MM.1S (cell line): ENCODE results near the gene KIR2DL4.
"Not testable (repeated sequence)": the region's sequence is repeated elsewhere in the genome, so short reads cannot be mapped to it uniquely, and the experiment has no call there.

Experiments
- CTCF ChIP-seq: fragments of 300-600 bp; sonication (generic); IDR thresholded peaks from 2 replicates; pipeline ENCODE4 v1.5.1; 2016; ENCODE audit warnings: antibody characterized with exemption, low read length, mixed read lengths
- EZH2 ChIP-seq: fragments of 300-600 bp; sonication (generic); optimal IDR thresholded peaks from 2 replicates; pipeline ENCODE3; 2017; ENCODE audit warnings: low read depth, mild to moderate bottlenecking, antibody characterized with exemption, low read length, mixed read lengths
- EZH2phosphoT487 ChIP-seq: fragments of 300-600 bp; sonication (generic); IDR thresholded peaks from 2 replicates; pipeline ENCODE4 v1.6.1; 2018; ENCODE audit warnings: antibody characterized with exemption, low read length

- TF ChIP-seq CTCF, EZH2, EZH2phosphoT487: not testable (repeated sequence)
Measured at GRCh38 chr19:54766464-54766863, 36.9 kb upstream of the KIR2DL4 start.
